GM12878 (cell line): Measurements from ENCODE around the gene MYO18B. TPM values are rescaled to one million over a fixed set of nuclear protein-coding genes. Genes with fewer than 3 reads are reported as not detected.

ENCODE experiments used
- ATAC-seq: fragments of 200-7000 bp; cut with Tn5 transposase; 3 replicates; pipeline ENCODE4 v1.9.1; 2020; ENCODE audit warnings: mild to moderate bottlenecking, moderate library complexity
- BruUV-seq: library from RNA; stranded (reverse); fragments of 400-500 nt; replicated peaks from 2 replicates; lab custom pipeline; 2021; lab: Mats Ljungman, UMichigan
- CTCF ChIA-PET: fragments of 300-600 bp; sonication (Branson Sonifier 250); formaldehyde crosslinking; extraction: SDS; loops from one replicate; lab custom pipeline; 2021; ENCODE audit warnings: inconsistent platforms; lab: Yijun Ruan, JAX
- POLR2A ChIA-PET: fragments of 350-600 bp; formaldehyde crosslinking; extraction: SDS; loops from one replicate; lab custom pipeline; 2021; ENCODE audit warnings: inconsistent platforms; lab: Charles Lee
- RAD21 ChIA-PET: fragments of 300-600 bp; sonication (Branson Sonifier 250); formaldehyde crosslinking; loops from one replicate; lab custom pipeline; 2023; ENCODE audit warnings: antibody characterized with exemption; ENCODE audit not compliant: unreplicated experiment; lab: Charles Lee
- SMC1A ChIA-PET: fragments of 300-600 bp; sonication (Branson Sonifier 250); formaldehyde crosslinking; loops from one replicate; lab custom pipeline; 2023; ENCODE audit not compliant: unreplicated experiment, uncharacterized antibody; lab: Charles Lee
- DNase-seq: peaks from one replicate; pipeline ENCODE4 v3.0.0-alpha.2; 2011; ENCODE audit warnings: low read depth, low spot score
- FAIRE-seq: peaks from 3 replicates; lab custom pipeline; 2011; peaks lifted over from hg19 to GRCh38; lab: Jason Lieb, UNC
- H2AFZ ChIP-seq: 2 replicates; pipeline ENCODE4 v1.6.0; 2011; ENCODE audit warnings: low read depth, low read length, control low read depth; ENCODE audit not compliant: control insufficient read depth
- H3K27ac ChIP-seq: 2 replicates; pipeline ENCODE4 v1.5.1; 2011; ENCODE audit warnings: control low read depth; ENCODE audit not compliant: control insufficient read depth, insufficient read depth
- H3K27me3 ChIP-seq, 2 experiments: replicated peaks in 1 of 2; 2 replicates each; pipeline versions ENCODE4 v1.6.0 to v1.6.1; 2011; ENCODE audit warnings: low read length in 1 of 2; ENCODE audit not compliant: control insufficient read depth in 2 of 2, insufficient read depth in 2 of 2
- H3K36me3 ChIP-seq, 2 experiments: 2 replicates each; pipeline ENCODE4 v1.5.1; 2011; ENCODE audit warnings: low read length in 1 of 2; ENCODE audit not compliant: control insufficient read depth in 2 of 2, insufficient read depth in 2 of 2
- H3K4me1 ChIP-seq: 2 replicates; pipeline ENCODE4 v1.6.1; 2011; ENCODE audit warnings: mild to moderate bottlenecking, low read length, moderate library complexity, mixed read lengths; ENCODE audit not compliant: control insufficient read depth, insufficient read depth
- H3K4me2 ChIP-seq: 2 replicates; pipeline ENCODE4 v1.6.0; 2011; ENCODE audit warnings: control low read depth; ENCODE audit not compliant: control insufficient read depth, insufficient read depth
- H3K4me3 ChIP-seq: fragments of 200-600 bp; sonication (generic); 2 replicates; pipeline ENCODE4 v1.5.1; 2016
- H3K79me2 ChIP-seq: 2 replicates; pipeline ENCODE4 v1.6.0; 2011; ENCODE audit warnings: low read length; ENCODE audit not compliant: control insufficient read depth, insufficient read depth
- H3K9ac ChIP-seq: 2 replicates; pipeline ENCODE4 v1.8.0; 2011; ENCODE audit warnings: low read length, control low read depth, mixed read lengths; ENCODE audit not compliant: control insufficient read depth, insufficient read depth
- H3K9me3 ChIP-seq: replicated peaks from 3 replicates; pipeline ENCODE4 v1.5.1; 2011; ENCODE audit warnings: mild to moderate bottlenecking, low read length; ENCODE audit not compliant: control insufficient read depth, insufficient read depth
- H4K20me1 ChIP-seq: 2 replicates; pipeline ENCODE4 v1.6.0; 2011; ENCODE audit not compliant: control insufficient read depth, insufficient read depth
- BCL3 ChIP-seq: IDR thresholded peaks from 2 replicates; pipeline ENCODE4 v1.6.1; 2011; ENCODE audit warnings: borderline replicate concordance, low read depth, mild to moderate bottlenecking, moderate library complexity, low read length; ENCODE audit not compliant: insufficient read depth, poor library complexity, severe bottlenecking
- CREB1 ChIP-seq: IDR thresholded peaks from 2 replicates; pipeline ENCODE4 v1.6.1; 2012; ENCODE audit warnings: low read depth, mild to moderate bottlenecking, inconsistent platforms
- CREM ChIP-seq: IDR thresholded peaks from 2 replicates; pipeline ENCODE4 v1.6.1; 2014; ENCODE audit warnings: antibody characterized with exemption, low read depth
- EZH2 ChIP-seq: IDR thresholded peaks from 2 replicates; pipeline ENCODE4 v1.6.1; 2012; ENCODE audit warnings: low read depth, mild to moderate bottlenecking, control low read depth, inconsistent platforms, low read length, borderline replicate concordance; ENCODE audit not compliant: control insufficient read depth
- IKZF1 ChIP-seq: fragments of 450-650 bp; conservative IDR thresholded peaks from 2 replicates; pipeline ENCODE4 v1.6.1; 2017; ENCODE audit warnings: antibody characterized with exemption, mild to moderate bottlenecking
- NFYB ChIP-seq: IDR thresholded peaks from 2 replicates; pipeline ENCODE4 v1.6.1; 2011; ENCODE audit warnings: low read depth, mild to moderate bottlenecking, low read length, improper control_type of control experiment, moderate library complexity; ENCODE audit not compliant: insufficient read depth
- REST ChIP-seq: IDR thresholded peaks from 2 replicates; pipeline ENCODE4 v1.6.1; 2012; ENCODE audit warnings: mild to moderate bottlenecking, low read depth, low read length
- ZNF217 ChIP-seq: fragments of 450-650 bp; IDR thresholded peaks from 2 replicates; pipeline ENCODE4 v1.6.1; 2017; ENCODE audit warnings: antibody characterized with exemption, mild to moderate bottlenecking
- WGBS: methylation state at CpG from one replicate; pipeline ENCODE4 v1.1.6; 2016; ENCODE audit warnings: low lambda C conversion rate; ENCODE audit not compliant: insufficient replicate concordance, insufficient coverage; ENCODE audit errors: missing lambda C conversion rate; 5-methylcytosine and 5-hydroxymethylcytosine counted together
- in situ Hi-C: fragments of 300-500 bp; cut with MboI; formaldehyde crosslinking; loops from 9 replicates; pipeline ENCODE4 v1.14.3; 2018; ENCODE audit warnings: mixed read lengths
- intact Hi-C: fragments of 100-400 bp; cut with micrococcal nuclease; formaldehyde crosslinking; loops from one replicate; pipeline ENCODE4 v1.14.2; 2022; ENCODE audit not compliant: unreplicated experiment
- polyA plus RNA-seq, 11 experiments: library from polyadenylated mRNA; depleted of rRNA in 4 of 11; unstranded in 6 of 11; stranded (reverse) in 5 of 11; fragments of >200 nt; fragmentation: Nextera tagmentation in 4 of 11; fragmentation: Illumina TruSeq in 1 of 11; extraction: Ambion mirVana in 4 of 11; extraction: Trizol in 1 of 11; gene quantifications; 1 replicate in 1 of 11; 2 replicates in 10 of 11; pipeline versions ENCODE4 v1.2.1 to v1.2.3, GENCODE V29; 2011 to 2016; ENCODE audit warnings: inconsistent platforms in 2 of 11, missing spikeins in 2 of 11, low read depth in 1 of 11
- total RNA-seq, 4 experiments: library from RNA; depleted of rRNA in 3 of 4; stranded (reverse); fragments of >200 nt in 3 of 4; fragmentation: Illumina TruSeq in 1 of 4; extraction: Trizol in 1 of 4; gene quantifications; 2 replicates each; pipeline versions ENCODE4 v1.2.1 to v1.2.3, GENCODE V29; 2013 to 2021

The MYO18B gene
- total and polyA plus RNA-seq, 10 of the 15 experiments (the other 5 are each of a cell fraction or from before 2014, with no cell fraction given): 0.05 to 2.1 (median 0.51) TPM; not detected in 1

GRCh38 chr22:26075251-26075650, 333.3 kb downstream of the MYO18B start:
- WGBS: 0% methylated on average over 1 of the region's 1 CpG
- in situ Hi-C loops: no loop called here

GRCh38 chr22:26079009-26079408, 337.0 kb downstream of the MYO18B start:
- Histone ChIP-seq H3K9ac (no peak overlapping the region), H3K27me3 (no peaks in the 10 kb centered on the region), H3K4me2 (no peak overlapping the region), H3K27ac (no peak overlapping the region)
- FAIRE-seq: no peak
- ChIA-PET RAD21 (no interaction called here), CTCF (no interaction called here)
- in situ Hi-C loops: no loop called here
- TF ChIP-seq REST (peak; percentile 79; the same call in 1 of the 2 replicates), EZH2 (no peak)
- TF ChIP-seq, all 136 proteins: peak for 1
- H3K9me3 ChIP-seq: no peaks in the 10 kb centered on the region
- H4K20me1 ChIP-seq: no peaks in the 10 kb centered on the region
- H3K4me3 ChIP-seq: no peak overlapping the region
- 21% methylated on average over 4 of the region's 4 CpGs for WGBS
- no TSS peak for BruUV-seq
- SMC1A ChIA-PET: no interaction called here
- DNase-seq (no peak), ATAC-seq (no peak)
- intact Hi-C loops: no loop called here
- no peak overlapping the region for H2AFZ ChIP-seq
- H3K36me3 ChIP-seq: no peaks in the 10 kb centered on the region
- H3K4me1 ChIP-seq: no peaks in the 10 kb centered on the region
- POLR2A ChIA-PET: no interaction called here
- H3K79me2 ChIP-seq: no peaks in the 10 kb centered on the region

More at GRCh38 chr22:26075251-26075650, 333.3 kb downstream of the MYO18B start:
- H4K20me1 ChIP-seq: no peaks in the 10 kb centered on the region
- H3K9ac ChIP-seq: no peak overlapping the region
- POLR2A ChIA-PET: no interaction called here
- no peak overlapping the region for H2AFZ ChIP-seq
- intact Hi-C loops: no loop called here
- H3K4me3 ChIP-seq: no peak overlapping the region
- H3K4me1 ChIP-seq: no peaks in the 10 kb centered on the region
- SMC1A ChIA-PET: no interaction called here
- no peaks in the 10 kb centered on the region for H3K36me3 ChIP-seq
- TF ChIP-seq NFYB (no peak), IKZF1 (no peak), CREM (0 out of 2 replicates have a peak, but pooled peaks have one; percentile 28), BCL3 (no peak), CREB1 (0 out of 2 replicates have a peak, but pooled peaks have one; percentile 38), ZNF217 (no peak)
- BruUV-seq: no TSS peak
- H3K27me3 ChIP-seq: no peaks in the 10 kb centered on the region
- no peak overlapping the region for H3K4me2 ChIP-seq
- FAIRE-seq (no peak), ATAC-seq (no peak), DNase-seq (no peak)
- no peak overlapping the region for H3K27ac ChIP-seq
- no peaks in the 10 kb centered on the region for H3K79me2 ChIP-seq
- RAD21 ChIA-PET: no interaction called here
- H3K9me3 ChIP-seq: no peaks in the 10 kb centered on the region
- CTCF ChIA-PET: no interaction called here
